H9 (cell line): Measurements from ENCODE around the gene RBM38. TPM values are rescaled to one million over a fixed set of nuclear protein-coding genes. Genes with fewer than 3 reads are reported as not detected.

Experiments
- DNase-seq: peaks from one replicate; pipeline ENCODE4 v3.0.0-alpha.2; 2017
- H2AFZ ChIP-seq: one replicate; pipeline ENCODE4 v1.6.1; 2013; ENCODE audit warnings: mild to moderate bottlenecking, low read length, control low read depth, moderate library complexity
- H2AK5ac ChIP-seq: 2 replicates; pipeline ENCODE4 v1.6.1; 2013; ENCODE audit warnings: low read length, control low read depth, mixed read lengths; ENCODE audit not compliant: insufficient read length
- H2BK120ac ChIP-seq: one replicate; pipeline ENCODE4 v1.6.1; 2013; ENCODE audit warnings: low read depth, mild to moderate bottlenecking, low read length, control low read depth, inconsistent platforms; ENCODE audit not compliant: poor library complexity, severe bottlenecking
- H2BK12ac ChIP-seq: 2 replicates; pipeline ENCODE4 v1.6.1; 2013; ENCODE audit warnings: low read length, control low read depth, mixed read lengths, low read depth; ENCODE audit not compliant: insufficient read length
- H2BK15ac ChIP-seq: 2 replicates; pipeline ENCODE4 v1.6.1; 2013; ENCODE audit warnings: low read depth, low read length, control low read depth
- H2BK20ac ChIP-seq: one replicate; pipeline ENCODE4 v1.6.1; 2013; ENCODE audit warnings: low read depth, mild to moderate bottlenecking, low read length, control low read depth, inconsistent platforms; ENCODE audit not compliant: poor library complexity, severe bottlenecking
- H2BK5ac ChIP-seq: 2 replicates; pipeline ENCODE4 v1.6.1; 2013; ENCODE audit warnings: low read length, control low read depth, mixed read lengths; ENCODE audit not compliant: insufficient read length
- H3K14ac ChIP-seq: 2 replicates; pipeline ENCODE4 v1.6.1; 2013; ENCODE audit warnings: low read length, control low read depth; ENCODE audit not compliant: insufficient read depth
- H3K18ac ChIP-seq: 2 replicates; pipeline ENCODE4 v1.6.1; 2013; ENCODE audit warnings: low read depth, mild to moderate bottlenecking, mixed read lengths, low read length, control low read depth; ENCODE audit not compliant: insufficient read length
- H3K23ac ChIP-seq: 2 replicates; pipeline ENCODE4 v1.6.1; 2013; ENCODE audit warnings: low read length, control low read depth, mixed read lengths, low read depth; ENCODE audit not compliant: insufficient read length
- H3K23me2 ChIP-seq: 2 replicates; pipeline ENCODE4 v1.6.1; 2013; ENCODE audit warnings: low read depth, mild to moderate bottlenecking, mixed read lengths, low read length, control low read depth; ENCODE audit not compliant: insufficient read length, poor library complexity, severe bottlenecking
- H3K27ac ChIP-seq: 2 replicates; pipeline ENCODE4 v1.5.1; 2013; ENCODE audit warnings: low read length, control low read depth, mixed read lengths, low read depth; ENCODE audit not compliant: insufficient read length
- H3K27me3 ChIP-seq: 2 replicates; pipeline ENCODE4 v1.6.1; 2013; ENCODE audit warnings: low read length, control low read depth, inconsistent platforms; ENCODE audit not compliant: insufficient read depth
- H3K4ac ChIP-seq: 2 replicates; pipeline ENCODE4 v1.6.1; 2013; ENCODE audit warnings: low read depth, mild to moderate bottlenecking, control low read depth, inconsistent platforms, low read length, moderate library complexity
- H3K4me1 ChIP-seq: 2 replicates; pipeline ENCODE4 v1.6.1; 2013; ENCODE audit warnings: low read length, control low read depth, inconsistent platforms; ENCODE audit not compliant: insufficient read depth
- H3K4me2 ChIP-seq: 2 replicates; pipeline ENCODE4 v1.6.1; 2013; ENCODE audit warnings: low read length, control low read depth, mixed read lengths; ENCODE audit not compliant: insufficient read length, insufficient read depth
- H3K56ac ChIP-seq: 2 replicates; pipeline ENCODE4 v1.6.1; 2013; ENCODE audit warnings: low read depth, mild to moderate bottlenecking, mixed read lengths, low read length, control low read depth; ENCODE audit not compliant: insufficient read length
- H3K79me1 ChIP-seq: 2 replicates; pipeline ENCODE4 v1.6.1; 2013; ENCODE audit warnings: low read depth, mild to moderate bottlenecking, moderate library complexity, low read length, control low read depth, inconsistent platforms; ENCODE audit not compliant: insufficient read depth, poor library complexity, severe bottlenecking
- H3K79me2 ChIP-seq: 2 replicates; pipeline ENCODE4 v1.6.1; 2013; ENCODE audit warnings: low read length, control low read depth, inconsistent platforms; ENCODE audit not compliant: insufficient read depth
- H3K9ac ChIP-seq: 2 replicates; pipeline ENCODE4 v1.6.1; 2013; ENCODE audit warnings: low read length, control low read depth, mixed read lengths; ENCODE audit not compliant: insufficient read length; ENCODE audit errors: extremely low read depth
- H3K9me3 ChIP-seq: one replicate; pipeline ENCODE4 v1.6.1; 2013; ENCODE audit warnings: low read depth, low read length, inconsistent platforms; ENCODE audit not compliant: control insufficient read depth
- H3T11ph ChIP-seq: one replicate; pipeline ENCODE4 v1.6.1; 2013; ENCODE audit warnings: mild to moderate bottlenecking, low read length, control low read depth, inconsistent platforms
- H4K20me1 ChIP-seq: one replicate; pipeline ENCODE4 v1.6.1; 2013; ENCODE audit not compliant: control insufficient read depth, insufficient read length, insufficient read depth
- H4K5ac ChIP-seq: 2 replicates; pipeline ENCODE4 v1.6.1; 2013; ENCODE audit warnings: low read depth, mild to moderate bottlenecking, mixed read lengths, low read length, control low read depth; ENCODE audit not compliant: insufficient read length
- H4K8ac ChIP-seq: replicated peaks from 2 replicates; pipeline ENCODE4 v1.6.1; 2013; ENCODE audit warnings: low read length, control low read depth, mixed read lengths, low read depth; ENCODE audit not compliant: insufficient read length
- H4K91ac ChIP-seq: 2 replicates; pipeline ENCODE4 v1.6.1; 2013; ENCODE audit warnings: low read depth, mild to moderate bottlenecking, moderate library complexity, mixed read lengths, low read length, control low read depth; ENCODE audit not compliant: insufficient read length
- H3K27ac Mint-ChIP-seq, 3 experiments: 2 replicates in 2 of 3; 3 replicates in 1 of 3; pipeline ENCODE4 v1.8.0; 2020 to 2021; ENCODE audit warnings: mixed read lengths in 3 of 3, mild to moderate bottlenecking in 1 of 3, moderate library complexity in 1 of 3
- H3K27me3 Mint-ChIP-seq: 2 replicates; pipeline ENCODE4 v1.8.0; 2021; ENCODE audit warnings: low read depth, mild to moderate bottlenecking, moderate library complexity, mixed read lengths
- H3K36me3 Mint-ChIP-seq, 3 experiments: 2 replicates in 2 of 3; 3 replicates in 1 of 3; pipeline ENCODE4 v1.8.0; 2020 to 2021; ENCODE audit warnings: low read depth in 3 of 3, mixed read lengths in 3 of 3; ENCODE audit not compliant: insufficient read depth in 1 of 3
- H3K4me1 Mint-ChIP-seq, 2 experiments: 2 replicates each; pipeline ENCODE4 v1.8.0; 2020; ENCODE audit warnings: mixed read lengths in 2 of 2
- H3K4me3 Mint-ChIP-seq, 2 experiments: 2 replicates in 1 of 2; 3 replicates in 1 of 2; pipeline ENCODE4 v1.8.0; 2020 to 2021; ENCODE audit warnings: mild to moderate bottlenecking in 2 of 2, mixed read lengths in 2 of 2, moderate library complexity in 1 of 2
- H3K9me3 Mint-ChIP-seq, 2 experiments: 2 replicates in 1 of 2; 3 replicates in 1 of 2; pipeline ENCODE4 v1.8.0; 2020; ENCODE audit warnings: mild to moderate bottlenecking in 2 of 2, mixed read lengths in 2 of 2, moderate library complexity in 1 of 2
- CTCF ChIP-seq: fragments of 200-600 bp; sonication (generic); conservative IDR thresholded peaks from 3 replicates; pipeline ENCODE4 v1.8.0; 2021; ENCODE audit warnings: antibody characterized with exemption, mild to moderate bottlenecking
- WGBS: extraction: QIAGEN DNeasy Blood & Tissue Kit; methylation state at CpG from one replicate; pipeline ENCODE4 v1.1.7; 2013; ENCODE audit warnings: missing lambda C conversion rate, low lambda C conversion rate, mixed read lengths; ENCODE audit not compliant: insufficient read length; ENCODE audit errors: extremely low coverage; 5-methylcytosine and 5-hydroxymethylcytosine counted together
- total RNA-seq: library from RNA; stranded (reverse); gene quantifications from 2 replicates; pipeline ENCODE4 v1.2.1, GENCODE V29; 2021

The RBM38 gene
- total RNA-seq, 1 experiment from 2014 or later: 66.8 TPM

- no peaks in the 10 kb centered on the region for H3K79me2 ChIP-seq
- no peak overlapping the region for H2BK20ac ChIP-seq
- H3K79me1 ChIP-seq: no peaks in the 10 kb centered on the region
- no peak overlapping the region for H3T11ph ChIP-seq
- H2AK5ac ChIP-seq: no peak overlapping the region
- H4K5ac ChIP-seq: no peak overlapping the region
- H3K27ac ChIP-seq: no peak overlapping the region
- Mint-ChIP-seq H3K27ac (0 out of 7 replicates have a peak overlapping the region, but pooled peaks of 2 of the 3 experiments have one; percentile 2 to 16), H3K4me3 (no peak overlapping the region), H3K36me3 (no peaks in the 10 kb centered on the region), H3K9me3 (peaks cover 0 to 2% of the 10 kb centered on the region in 2 experiments; a peak in 2 of 5 replicates), H3K27me3 (peaks cover 11% of the 10 kb centered on the region), H3K4me1 (peaks cover 4 to 17% of the 10 kb centered on the region in 2 experiments; a peak in 3 of 4 replicates)
- H2AFZ ChIP-seq: no peak overlapping the region
- H3K4me2 ChIP-seq: no peak overlapping the region
- H3K23me2 ChIP-seq: no peaks in the 10 kb centered on the region
- no peaks in the 10 kb centered on the region for H3K4me1 ChIP-seq
- no peak overlapping the region for H3K18ac ChIP-seq
- no peak for DNase-seq
- peaks cover 3% of the 10 kb centered on the region; the same call in 1 of the 2 replicates for H3K27me3 ChIP-seq
- no peak overlapping the region for H3K23ac ChIP-seq
- no CpG with 5 or more reads among the region's 14 CpGs for WGBS
- no peaks in the 10 kb centered on the region for H4K20me1 ChIP-seq
- no peak overlapping the region for H2BK120ac ChIP-seq
- H3K4ac ChIP-seq: no peak overlapping the region
- no peak overlapping the region for H2BK12ac ChIP-seq
- no peak for TF ChIP-seq CTCF
- H3K14ac ChIP-seq: no peak overlapping the region
- no peak overlapping the region for H3K56ac ChIP-seq
- H4K8ac ChIP-seq: no peak overlapping the region
- no peak overlapping the region for H3K9ac ChIP-seq
- no peak overlapping the region for H2BK15ac ChIP-seq
- H3K9me3 ChIP-seq: no peaks in the 10 kb centered on the region
- H2BK5ac ChIP-seq: no peak overlapping the region
- H4K91ac ChIP-seq: no peak overlapping the region
Observed at GRCh38 chr20:57449398-57450354, 58.5 kb downstream of the RBM38 start.
